ENCODE measurements around the gene IFNA8. TPM values are rescaled to one million over a fixed set of nuclear protein-coding genes. Genes with fewer than 3 reads are reported as not detected.

IFNA8 gene
- total and polyA plus RNA-seq, 2 of the 8 experiments (the other 6 are each of a cell fraction or from before 2014, with no cell fraction given): not detected

DNA sequence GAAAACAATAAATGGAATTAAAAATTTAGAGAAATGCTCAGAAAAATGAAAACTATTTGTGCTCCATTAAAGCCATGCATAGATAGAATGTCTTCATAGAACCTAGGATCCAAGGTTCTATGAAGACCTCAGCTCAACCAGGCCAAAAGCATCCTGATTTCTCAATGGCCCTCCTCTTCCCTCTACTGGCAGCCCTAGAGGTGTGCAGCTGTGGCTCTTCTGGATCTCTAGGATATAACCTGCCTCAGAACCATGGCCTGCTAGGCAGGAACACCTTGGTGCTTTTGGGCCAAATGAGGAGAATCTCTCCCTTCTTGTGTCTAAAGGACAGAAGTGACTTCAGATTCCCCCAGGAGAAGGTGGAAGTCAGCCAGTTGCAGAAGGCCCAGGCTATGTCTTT, 46.4 kb downstream of the IFNA8 start:
- Histone ChIP-seq H3K27me3 (replicated peaks in 1 of 4; ENCODE audit: control insufficient read depth in 3 of 4, extremely low read depth in 1 of 4, insufficient read depth in 3 of 4, low read length in 3 of 4) (no peaks in the 10 kb centered on the region), H3K4me3 (ENCODE audit: extremely low read depth in 1 of 4, insufficient read depth in 2 of 4, low read depth in 3 of 4, low read length in 4 of 4) (no peak overlapping the region), H3K4me1 (replicated peaks in 1 of 4; ENCODE audit: control insufficient read depth in 3 of 4, insufficient read depth in 4 of 4, low read length in 3 of 4) (no peaks in the 10 kb centered on the region), H2BK20ac (ENCODE audit: low read length) (no peak overlapping the region), H2BK120ac (replicated peaks; ENCODE audit: low read depth, low read length) (no peak overlapping the region), H3K4me2 (ENCODE audit: insufficient read depth in 1 of 2, low read depth in 2 of 2, low read length in 2 of 2) (no peak overlapping the region), H4K91ac (replicated peaks; ENCODE audit: insufficient read length, low read length) (no peak overlapping the region), H3K27ac (ENCODE audit: low read depth, low read length) (no peak overlapping the region), H2BK12ac (ENCODE audit: low read depth, low read length) (no peak overlapping the region), H4K8ac (ENCODE audit: extremely low read depth, insufficient read depth, low read length) (no peak overlapping the region), H3K23me2 (ENCODE audit: low read depth, low read length) (no peaks in the 10 kb centered on the region), H3K14ac (ENCODE audit: insufficient read length) (no peak overlapping the region), H2BK15ac (ENCODE audit: low read length) (no peak overlapping the region), H3K56ac (replicated peaks; ENCODE audit: insufficient read length, low read depth, low read length) (no peak overlapping the region), H4K20me1 (replicated peaks in 1 of 2; ENCODE audit: control insufficient read depth in 1 of 2, insufficient read depth in 2 of 2, low read length in 2 of 2) (no peaks in the 10 kb centered on the region), H3K9ac (replicated peaks in 1 of 4; ENCODE audit: extremely low read depth in 1 of 4, low read depth in 3 of 4, low read length in 3 of 4) (no peak overlapping the region), H3K79me2 (ENCODE audit: control insufficient read depth in 1 of 2, insufficient read depth in 2 of 2, low read length in 2 of 2) (no peaks in the 10 kb centered on the region), H3K4ac (replicated peaks; ENCODE audit: insufficient read length, low read depth, low read length) (no peak overlapping the region), H3K9me3 (ENCODE audit: insufficient read depth in 2 of 2, low read depth in 1 of 2, low read length in 1 of 2) (no peaks in the 10 kb centered on the region), H3K18ac (ENCODE audit: extremely low read depth, low read length) (no peak overlapping the region), H4K5ac (ENCODE audit: insufficient read length, low read depth, low read length) (no peak overlapping the region), H2AK5ac (ENCODE audit: low read depth, low read length) (no peak overlapping the region), H2BK5ac (ENCODE audit: low read depth, low read length) (no peak overlapping the region), H3K79me1 (ENCODE audit: low read depth, low read length) (no peaks in the 10 kb centered on the region), H2AFZ (ENCODE audit: low read length) (no peak overlapping the region), H3K36me3 (ENCODE audit: control insufficient read depth in 2 of 4, insufficient read depth in 4 of 4, low read length in 3 of 4) (no peaks in the 10 kb centered on the region), H3K23ac (ENCODE audit: insufficient read length) (no peak overlapping the region)
- FAIRE-seq (no peak), DNase-seq (ENCODE audit: low read depth in 1 of 2, low spot score in 2 of 2) (no peak)
- TF ChIP-seq CTCF (IDR thresholded peaks at IDR 0.05; ENCODE audit: control extremely low read depth in 1 of 3, insufficient read depth in 1 of 3, low read depth in 1 of 3, low read length in 3 of 3) (peak; percentile 69 to 88 (median 81)), GABPA (IDR thresholded peaks at IDR 0.05; ENCODE audit: borderline replicate concordance, insufficient read depth, low read length) (no peak), MAX (IDR thresholded peaks at IDR 0.05) (no peak), RAD21 (IDR thresholded peaks at IDR 0.05 in 1 of 2, conservative IDR thresholded peaks at IDR 0.05 in 1 of 2; ENCODE audit: low read depth in 2 of 2, low read length in 2 of 2) (peak; percentile 83 to 92), RFX5 (IDR thresholded peaks at IDR 0.05; ENCODE audit: borderline replicate concordance, low read depth, low read length) (no peak)
- ChIA-PET CTCF (ENCODE audit: partially characterized antibody) (interaction anchor here (0.5 to 4.5 kb wide), 38 partner anchors 8 to 333 kb away, joined by 3 to 36 read pairs (median 4); partner anchors contain the start of gene KLHL9), POLR2A (ENCODE audit: partially characterized antibody) (no interaction called here)

Measured in H1 (cell line).